Breast epithelium (tissue), 3 donors: Measurements from ENCODE around the gene EVL.

Experiments used
- POLR2AphosphoS5 ChIP-seq, 3 donors: sonication (generic); formaldehyde crosslinking; IDR thresholded peaks; one replicate each; pipeline ENCODE4 v1.6.1; 2017; ENCODE audit warnings: antibody characterized with exemption in 3 of 3
- TF ChIP-seq, protein P1 (sequence below), 3 donors: fragments of 450-650 bp; IDR thresholded peaks; one replicate each; pipeline ENCODE4 v1.5.1; 2016 to 2017; ENCODE audit warnings: antibody characterized with exemption in 3 of 3, mild to moderate bottlenecking in 3 of 3, moderate library complexity in 3 of 3

- TF ChIP-seq, protein P1, sequence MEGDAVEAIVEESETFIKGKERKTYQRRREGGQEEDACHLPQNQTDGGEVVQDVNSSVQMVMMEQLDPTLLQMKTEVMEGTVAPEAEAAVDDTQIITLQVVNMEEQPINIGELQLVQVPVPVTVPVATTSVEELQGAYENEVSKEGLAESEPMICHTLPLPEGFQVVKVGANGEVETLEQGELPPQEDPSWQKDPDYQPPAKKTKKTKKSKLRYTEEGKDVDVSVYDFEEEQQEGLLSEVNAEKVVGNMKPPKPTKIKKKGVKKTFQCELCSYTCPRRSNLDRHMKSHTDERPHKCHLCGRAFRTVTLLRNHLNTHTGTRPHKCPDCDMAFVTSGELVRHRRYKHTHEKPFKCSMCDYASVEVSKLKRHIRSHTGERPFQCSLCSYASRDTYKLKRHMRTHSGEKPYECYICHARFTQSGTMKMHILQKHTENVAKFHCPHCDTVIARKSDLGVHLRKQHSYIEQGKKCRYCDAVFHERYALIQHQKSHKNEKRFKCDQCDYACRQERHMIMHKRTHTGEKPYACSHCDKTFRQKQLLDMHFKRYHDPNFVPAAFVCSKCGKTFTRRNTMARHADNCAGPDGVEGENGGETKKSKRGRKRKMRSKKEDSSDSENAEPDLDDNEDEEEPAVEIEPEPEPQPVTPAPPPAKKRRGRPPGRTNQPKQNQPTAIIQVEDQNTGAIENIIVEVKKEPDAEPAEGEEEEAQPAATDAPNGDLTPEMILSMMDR (IDR thresholded peaks at IDR 0.05): no peak
- TF ChIP-seq POLR2AphosphoS5 (IDR thresholded peaks at IDR 0.05): no peak
These were observed 66.0 kb downstream of the EVL start for GRCh38 chr14:100131181-100131580.
